SK-N-SH (cell line): ENCODE data around the gene PAQR6. TPM values are rescaled to one million over a fixed set of nuclear protein-coding genes. Genes with fewer than 3 reads are reported as not detected.

Experiments used
- CTCF ChIA-PET: fragments of 300-600, 350-600 bp; formaldehyde crosslinking; extraction: SDS; loops from one replicate; lab custom pipeline; 2021; lab: Yijun Ruan, JAX
- POLR2A ChIA-PET: fragments of 350-600 bp; sonication (Branson Sonifier 250); formaldehyde crosslinking; extraction: SDS; loops from one replicate; lab custom pipeline; 2020; ENCODE audit warnings: antibody characterized with exemption, inconsistent platforms; lab: Yijun Ruan, JAX
- DNase-seq: peaks from one replicate; pipeline ENCODE4 v3.0.0; 2012
- H2AFZ ChIP-seq: fragments of 200-600 bp; sonication (generic); 2 replicates; pipeline ENCODE4 v1.8.1; 2016; ENCODE audit warnings: antibody characterized with exemption, mild to moderate bottlenecking, low read depth
- H3F3A ChIP-seq: fragments of 200-600 bp; sonication (generic); replicated peaks from 2 replicates; pipeline ENCODE3; 2016; ENCODE audit warnings: antibody characterized with exemption, mild to moderate bottlenecking; ENCODE audit not compliant: insufficient read depth
- H3K27ac ChIP-seq, 2 experiments: fragments of 200-500 bp in 1 of 2; fragments of 200-600 bp in 1 of 2; sonication (Bioruptor generic) in 1 of 2; sonication (generic), shearing (Covaris generic) in 1 of 2; 2 replicates each; pipeline versions ENCODE4 v1.5.1 to v1.6.1; 2014 to 2016; ENCODE audit warnings: low read depth in 2 of 2, inconsistent platforms in 1 of 2, low read length in 1 of 2, mild to moderate bottlenecking in 1 of 2, mixed read lengths in 1 of 2
- H3K27me3 ChIP-seq: fragments of 200-600 bp; sonication (generic), shearing (Covaris generic); 2 replicates; pipeline ENCODE4 v1.6.1; 2016; ENCODE audit warnings: mixed run types; ENCODE audit not compliant: insufficient read depth
- H3K36me3 ChIP-seq, 2 experiments: fragments of 200-500 bp in 1 of 2; fragments of 200-600 bp in 1 of 2; sonication (Bioruptor generic) in 1 of 2; sonication (generic) in 1 of 2; replicated peaks in 1 of 2; 2 replicates each; pipeline versions ENCODE3 to v1.5.1; 2014 to 2016; ENCODE audit warnings: low read length in 1 of 2, mild to moderate bottlenecking in 1 of 2; ENCODE audit not compliant: insufficient read depth in 2 of 2, control insufficient read depth in 1 of 2
- H3K4me1 ChIP-seq, 2 experiments: fragments of 200-500 bp in 1 of 2; fragments of 200-600 bp in 1 of 2; sonication (Bioruptor generic) in 1 of 2; sonication (generic), shearing (Covaris generic) in 1 of 2; 2 replicates each; pipeline versions ENCODE4 v1.5.1 to v1.6.1; 2014 to 2016; ENCODE audit warnings: low read depth in 1 of 2, low read length in 1 of 2, mixed run types in 1 of 2; ENCODE audit not compliant: insufficient read depth in 2 of 2, control insufficient read depth in 1 of 2
- H3K4me2 ChIP-seq: fragments of 200-600 bp; sonication (generic), shearing (Covaris generic); 2 replicates; pipeline ENCODE4 v1.6.1; 2017; ENCODE audit warnings: mixed run types
- H3K4me3 ChIP-seq, 2 experiments: fragments of 200-500 bp in 1 of 2; fragments of 200-600 bp in 1 of 2; sonication (Bioruptor generic) in 1 of 2; sonication (generic), shearing (Covaris generic) in 1 of 2; 2 replicates each; pipeline versions ENCODE4 v1.5.1 to v1.8.1; 2014 to 2016; ENCODE audit warnings: low read depth in 2 of 2, inconsistent platforms in 1 of 2, low read length in 1 of 2, mild to moderate bottlenecking in 1 of 2, mixed read lengths in 1 of 2, moderate library complexity in 1 of 2
- H3K79me2 ChIP-seq: fragments of 200-600 bp; sonication (generic); 2 replicates; pipeline ENCODE4 v1.8.1; 2017; ENCODE audit warnings: mild to moderate bottlenecking; ENCODE audit not compliant: insufficient read depth
- H3K9ac ChIP-seq: fragments of 200-600 bp; sonication (generic); 2 replicates; pipeline ENCODE4 v1.6.1; 2017; ENCODE audit warnings: mixed run types
- H3K9me2 ChIP-seq: fragments of 200-600 bp; sonication (generic); 2 replicates; pipeline ENCODE4 v1.6.1; 2017; ENCODE audit warnings: mixed run types
- H3K9me3 ChIP-seq: fragments of 200-600 bp; sonication (generic); 2 replicates; pipeline ENCODE4 v1.6.1; 2017; ENCODE audit warnings: mixed run types, mild to moderate bottlenecking, moderate library complexity
- H4K20me1 ChIP-seq: fragments of 200-600 bp; sonication (generic); 2 replicates; pipeline ENCODE4 v1.6.1; 2017; ENCODE audit warnings: mild to moderate bottlenecking, mixed run types; ENCODE audit not compliant: insufficient read depth
- EP300 ChIP-seq, 2 experiments: IDR thresholded peaks; 2 replicates each; pipeline versions ENCODE4 v1.4.0 to v1.6.1; 2012; ENCODE audit warnings: borderline replicate concordance in 1 of 2, low read depth in 1 of 2, low read length in 1 of 2
- FOSL2 ChIP-seq: IDR thresholded peaks from 2 replicates; pipeline ENCODE4 v1.4.0; 2012; ENCODE audit warnings: low read depth, mild to moderate bottlenecking, moderate library complexity, borderline replicate concordance
- MXI1 ChIP-seq: IDR thresholded peaks from 2 replicates; pipeline ENCODE4 v1.6.1; 2012; ENCODE audit warnings: mild to moderate bottlenecking, low read depth, low read length, improper control_type of control experiment
- RAD21 ChIP-seq: IDR thresholded peaks from 2 replicates; pipeline ENCODE4 v1.6.1; 2012; ENCODE audit warnings: mild to moderate bottlenecking, low read length
- WGBS: methylation state at CpG from one replicate; pipeline ENCODE4 v1.1.6; 2017; ENCODE audit warnings: low lambda C conversion rate; 5-methylcytosine and 5-hydroxymethylcytosine counted together
- polyA plus RNA-seq, 3 experiments: library from polyadenylated mRNA; depleted of rRNA; stranded (reverse); fragments of >200 nt; gene quantifications; 2 replicates each; pipeline ENCODE4 v1.2.3, GENCODE V29; 2012
- TF ChIP-seq, protein P1 (sequence below): fragments of 200-600 bp; sonication (generic); IDR thresholded peaks from 2 replicates; pipeline ENCODE4 v1.6.1; 2017; ENCODE audit warnings: antibody characterized with exemption, mild to moderate bottlenecking, moderate library complexity
- TF ChIP-seq, protein P2 (sequence below): IDR thresholded peaks from 2 replicates; pipeline ENCODE4 v1.4.0; 2012; ENCODE audit warnings: low read depth, borderline replicate concordance

The PAQR6 gene
- polyA plus RNA-seq, 1 of the 3 experiments (the other 2 are of a cell fraction): 2.4 TPM

DNA sequence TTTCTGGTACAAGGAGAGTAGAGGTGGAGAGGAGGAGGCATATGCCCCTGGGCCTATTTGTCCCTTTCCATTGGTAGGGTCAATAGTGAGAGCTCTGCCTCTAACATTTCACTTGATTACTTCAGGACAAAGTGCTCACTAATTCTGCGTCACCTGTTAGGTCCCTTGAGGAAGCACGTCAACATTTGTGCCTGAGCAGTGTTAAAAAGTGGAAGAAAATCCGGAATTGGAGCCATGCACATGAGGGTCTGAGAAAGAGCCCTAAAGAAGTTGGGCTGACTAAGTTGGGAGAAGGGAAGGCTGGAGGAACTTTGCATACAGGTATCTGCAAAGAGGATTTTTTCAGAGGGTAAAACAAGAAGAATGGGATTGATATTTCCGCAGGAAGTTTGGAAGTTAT is 52.0 kb downstream of the PAQR6 start:
- POLR2A ChIA-PET: no interaction called here
- H3K9me2 ChIP-seq: no peaks in the 10 kb centered on the region
- no peak overlapping the region for H3K4me2 ChIP-seq
- H2AFZ ChIP-seq: no peak overlapping the region
- H3F3A ChIP-seq: no peaks in the 10 kb centered on the region
- no peak overlapping the region for H3K4me3 ChIP-seq
- CTCF ChIA-PET: interaction anchor here (1.1 to 1.4 kb wide), 3 partner anchors 13 to 105 kb away, joined by 3 read pairs; no protein-coding TSS in a partner anchor
- 91% methylated on average over 4 of the region's 4 CpGs for WGBS
- H3K27ac ChIP-seq: no peak overlapping the region
- no peak for DNase-seq
- H3K9ac ChIP-seq: no peak overlapping the region
- peaks cover 9 to 33% of the 10 kb centered on the region in 2 experiments for H3K36me3 ChIP-seq
- H4K20me1 ChIP-seq: 0 out of 2 replicates have a peak, but pooled peaks cover 4% of the 10 kb centered on the region
- H3K79me2 ChIP-seq: peaks cover 66% of the 10 kb centered on the region
- no peaks in the 10 kb centered on the region for H3K9me3 ChIP-seq
- no peak for TF ChIP-seq RAD21
- TF ChIP-seq, protein P1, sequence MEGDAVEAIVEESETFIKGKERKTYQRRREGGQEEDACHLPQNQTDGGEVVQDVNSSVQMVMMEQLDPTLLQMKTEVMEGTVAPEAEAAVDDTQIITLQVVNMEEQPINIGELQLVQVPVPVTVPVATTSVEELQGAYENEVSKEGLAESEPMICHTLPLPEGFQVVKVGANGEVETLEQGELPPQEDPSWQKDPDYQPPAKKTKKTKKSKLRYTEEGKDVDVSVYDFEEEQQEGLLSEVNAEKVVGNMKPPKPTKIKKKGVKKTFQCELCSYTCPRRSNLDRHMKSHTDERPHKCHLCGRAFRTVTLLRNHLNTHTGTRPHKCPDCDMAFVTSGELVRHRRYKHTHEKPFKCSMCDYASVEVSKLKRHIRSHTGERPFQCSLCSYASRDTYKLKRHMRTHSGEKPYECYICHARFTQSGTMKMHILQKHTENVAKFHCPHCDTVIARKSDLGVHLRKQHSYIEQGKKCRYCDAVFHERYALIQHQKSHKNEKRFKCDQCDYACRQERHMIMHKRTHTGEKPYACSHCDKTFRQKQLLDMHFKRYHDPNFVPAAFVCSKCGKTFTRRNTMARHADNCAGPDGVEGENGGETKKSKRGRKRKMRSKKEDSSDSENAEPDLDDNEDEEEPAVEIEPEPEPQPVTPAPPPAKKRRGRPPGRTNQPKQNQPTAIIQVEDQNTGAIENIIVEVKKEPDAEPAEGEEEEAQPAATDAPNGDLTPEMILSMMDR: no peak
- peaks cover 7 to 16% of the 10 kb centered on the region in 2 experiments; a peak in 2 of 4 replicates for H3K4me1 ChIP-seq
- no peaks in the 10 kb centered on the region for H3K27me3 ChIP-seq

DNA sequence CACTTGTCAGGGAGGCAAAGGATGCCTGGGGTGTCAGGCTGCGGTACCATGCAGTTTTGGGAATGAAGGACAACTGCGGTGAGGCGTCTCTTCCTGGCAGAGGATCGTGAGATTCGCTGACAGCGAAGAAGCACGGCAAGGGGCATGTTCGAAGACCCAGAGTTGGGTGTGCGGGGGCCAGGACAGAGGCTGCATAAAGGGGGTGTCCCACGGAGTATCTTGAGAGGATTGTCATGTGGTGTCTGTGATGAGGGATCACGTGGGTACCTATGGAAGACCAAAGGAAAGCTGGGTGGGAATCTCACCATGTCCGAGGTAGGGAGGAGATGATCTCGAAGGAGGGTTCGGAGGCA is 53.6 kb downstream of the PAQR6 start:
- H3K27me3 ChIP-seq: no peaks in the 10 kb centered on the region
- H3K27ac ChIP-seq: peak overlapping the region; percentile 67 to 77; a peak in 3 of 4 replicates
- no peak overlapping the region; the same call in 1 of the 2 replicates for H2AFZ ChIP-seq
- peak overlapping the region; percentile 69 to 78 for H3K4me3 ChIP-seq
- peaks cover 9 to 21% of the 10 kb centered on the region in 2 experiments for H3K36me3 ChIP-seq
- H3K4me2 ChIP-seq: peak overlapping the region; percentile 92
- H3K4me1 ChIP-seq: peaks cover 7 to 16% of the 10 kb centered on the region in 2 experiments; a peak in 2 of 4 replicates
- H3K9ac ChIP-seq: peak overlapping the region; percentile 81
- H3F3A ChIP-seq: no peaks in the 10 kb centered on the region
- H4K20me1 ChIP-seq: 0 out of 2 replicates have a peak, but pooled peaks cover 4% of the 10 kb centered on the region
- no peaks in the 10 kb centered on the region for H3K9me2 ChIP-seq
- peaks cover 53% of the 10 kb centered on the region for H3K79me2 ChIP-seq
- no peaks in the 10 kb centered on the region for H3K9me3 ChIP-seq
- CTCF ChIA-PET: interaction anchor here (1.0 to 1.5 kb wide), 8 partner anchors 14 to 125 kb away, joined by 3 to 5 read pairs (median 4); partner anchors contain the start of gene PMF1
- TF ChIP-seq, protein P2, sequence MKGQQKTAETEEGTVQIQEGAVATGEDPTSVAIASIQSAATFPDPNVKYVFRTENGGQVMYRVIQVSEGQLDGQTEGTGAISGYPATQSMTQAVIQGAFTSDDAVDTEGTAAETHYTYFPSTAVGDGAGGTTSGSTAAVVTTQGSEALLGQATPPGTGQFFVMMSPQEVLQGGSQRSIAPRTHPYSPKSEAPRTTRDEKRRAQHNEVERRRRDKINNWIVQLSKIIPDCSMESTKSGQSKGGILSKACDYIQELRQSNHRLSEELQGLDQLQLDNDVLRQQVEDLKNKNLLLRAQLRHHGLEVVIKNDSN: peak; percentile 61; the same call in 1 of the 2 replicates
- TF ChIP-seq FOSL2 (no peak), EP300 (IDR thresholded peaks at IDR 0.05; ENCODE audit: borderline replicate concordance in 1 of 2, low read depth in 1 of 2, low read length in 1 of 2) (no peak), MXI1 (0 out of 2 replicates have a peak, but pooled peaks have one; percentile 71)
- POLR2A ChIA-PET: interaction anchor here (0.6 to 1.5 kb wide), 2 partner anchors 11 to 17 kb away, joined by 3 to 4 read pairs; no protein-coding TSS in a partner anchor
- peak; percentile 42 for DNase-seq
- under 1% methylated on average over 14 of the region's 14 CpGs for WGBS
